Stimulated activated CD4-positive, alpha-beta T cell treated with anti-CD3 and anti-CD28 coated beads, Interleukin-2, amount 100 ng/mL, for 4 hours (primary cell): ENCODE measurements around the gene SLC10A7.
"Not testable (repeated sequence)": the region's sequence is repeated elsewhere in the genome, so short reads cannot be mapped to it uniquely, and the experiment has no call there.

Experiments
- DNase-seq: peaks from one replicate; pipeline ENCODE4 v3.0.0-alpha.2; 2020; ENCODE audit warnings: low read depth

Gene SLC10A7

GRCh38 chr4:146439437-146439836, 82.3 kb downstream of the SLC10A7 start:
- no peak for DNase-seq

- no peak for DNase-seq
Observed at GRCh38 chr4:146437778-146438177, 84.0 kb downstream of the SLC10A7 start.

DNA sequence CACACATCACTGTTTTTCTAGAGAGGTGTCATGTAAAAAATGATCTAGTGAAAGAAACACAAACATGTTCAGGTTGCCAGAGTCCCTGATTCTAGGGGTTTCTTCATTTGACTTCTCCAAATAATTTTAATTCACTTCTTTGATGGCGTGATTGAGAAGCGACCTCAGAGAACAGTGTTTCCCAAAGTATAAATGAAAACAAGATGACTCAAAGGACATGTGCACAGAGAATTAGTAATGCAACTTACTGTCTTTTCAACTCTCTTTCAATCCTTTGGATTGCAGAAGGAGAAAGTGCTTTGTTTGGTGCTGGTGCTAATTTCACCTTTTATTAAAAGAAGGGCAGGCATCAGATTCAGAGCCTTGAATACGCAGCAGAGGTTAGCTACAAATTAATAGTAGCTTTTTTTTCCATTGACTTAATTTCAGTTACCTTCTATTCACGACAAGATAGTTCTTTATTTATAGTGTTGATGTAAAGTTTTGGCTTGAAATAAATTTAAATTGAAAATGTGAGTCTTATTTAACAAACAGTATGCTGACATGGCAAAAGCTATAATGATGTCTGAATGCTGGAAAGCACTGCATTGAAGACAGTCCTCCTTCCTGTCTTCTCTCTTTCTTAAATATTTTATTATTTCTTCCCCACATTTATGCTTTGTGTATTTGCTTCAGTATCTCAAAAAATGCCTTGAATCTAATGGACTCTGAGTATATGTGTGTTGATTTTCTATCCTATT, 85.1 kb downstream of the SLC10A7 start:
- no peak for DNase-seq

DNA sequence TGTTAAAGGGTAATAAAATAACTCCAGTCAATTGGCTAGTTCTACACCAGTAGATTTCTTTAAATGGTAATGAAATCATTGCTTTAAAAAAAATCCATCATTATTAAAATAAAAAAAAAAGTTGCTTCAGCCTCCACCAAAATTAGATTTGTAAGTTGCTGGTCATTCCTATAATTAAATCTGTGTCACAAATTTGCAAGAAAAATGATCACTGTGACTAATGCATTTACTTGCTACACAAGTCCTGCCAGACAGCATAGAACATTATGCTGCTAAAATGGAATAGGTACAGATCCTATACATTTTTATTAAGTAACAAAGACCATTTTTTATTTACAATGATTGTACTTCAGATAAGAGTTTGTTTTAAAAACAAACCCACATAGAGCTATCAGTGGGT, 85.8 kb downstream of the SLC10A7 start:
- DNase-seq, result no peak

DNA sequence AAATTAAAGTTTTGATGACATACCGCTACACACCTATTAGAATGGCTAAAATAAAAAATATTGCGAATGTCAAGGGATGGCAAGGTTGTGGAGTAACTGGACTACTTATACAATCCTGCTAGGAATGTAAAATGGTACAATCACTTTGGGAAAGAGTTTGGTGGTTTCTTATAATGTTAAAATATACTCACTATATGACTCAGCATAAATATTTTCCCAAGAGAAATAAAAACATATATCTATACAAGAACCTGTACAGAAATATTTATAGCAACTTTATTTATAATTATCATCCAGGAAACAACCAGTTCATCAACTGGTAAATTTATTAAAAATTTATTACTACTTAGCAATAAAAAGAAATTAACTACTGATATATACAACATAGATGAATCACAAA, 89.7 kb downstream of the SLC10A7 start:
- no peak for DNase-seq

GRCh38 chr4:146428298-146428697, 93.4 kb downstream of the SLC10A7 start:
- no peak for DNase-seq

GRCh38 chr4:146417822-146418221, 103.9 kb downstream of the SLC10A7 start:
- no peak for DNase-seq

DNA sequence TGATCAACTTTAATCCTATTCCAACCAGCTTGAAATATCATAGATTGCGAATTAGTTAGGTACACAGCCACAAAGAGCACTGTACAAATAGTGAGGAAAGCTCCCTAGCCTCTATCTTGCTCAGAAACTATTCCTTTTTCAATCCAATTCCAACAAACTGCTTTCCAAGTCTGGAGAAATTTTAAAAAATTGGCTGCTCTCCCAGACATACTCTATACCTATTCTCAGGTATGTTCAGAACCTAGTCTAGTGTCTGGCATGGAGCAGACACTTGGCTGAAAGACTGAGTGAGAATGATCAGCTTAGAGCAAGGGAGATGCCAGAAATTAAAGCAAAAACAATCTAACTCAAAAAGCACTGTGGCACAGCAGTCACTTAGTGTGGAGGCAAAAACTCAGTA, 105.9 kb downstream of the SLC10A7 start:
- DNase-seq, result no peak

DNA sequence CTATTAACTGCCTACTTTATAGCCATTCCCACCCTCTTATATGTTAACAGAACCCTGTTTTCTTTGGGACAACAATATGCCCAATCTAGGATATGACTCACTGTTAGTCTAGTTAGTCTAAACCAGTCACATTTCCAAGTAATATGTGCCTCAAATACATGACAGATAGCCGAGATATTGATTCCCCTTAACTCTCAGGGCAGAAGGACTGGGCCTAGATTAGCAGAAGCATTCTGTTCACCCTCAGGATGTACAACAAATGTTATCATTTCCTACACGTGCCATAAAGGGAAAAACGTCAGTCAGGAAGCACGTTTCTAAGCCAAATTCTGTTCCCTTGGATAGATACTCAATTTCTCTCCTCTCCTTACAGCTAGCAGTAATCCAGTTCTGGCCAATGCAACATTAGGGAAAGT, 114.1 kb downstream of the SLC10A7 start:
- no peak for DNase-seq

GRCh38 chr4:146407257-146407656, 114.5 kb downstream of the SLC10A7 start:
- DNase-seq, result no peak

GRCh38 chr4:146401274-146401673, 120.5 kb downstream of the SLC10A7 start:
- DNase-seq, result no peak

GRCh38 chr4:146398896-146399445, 122.8 kb downstream of the SLC10A7 start:
- no peak for DNase-seq

DNA sequence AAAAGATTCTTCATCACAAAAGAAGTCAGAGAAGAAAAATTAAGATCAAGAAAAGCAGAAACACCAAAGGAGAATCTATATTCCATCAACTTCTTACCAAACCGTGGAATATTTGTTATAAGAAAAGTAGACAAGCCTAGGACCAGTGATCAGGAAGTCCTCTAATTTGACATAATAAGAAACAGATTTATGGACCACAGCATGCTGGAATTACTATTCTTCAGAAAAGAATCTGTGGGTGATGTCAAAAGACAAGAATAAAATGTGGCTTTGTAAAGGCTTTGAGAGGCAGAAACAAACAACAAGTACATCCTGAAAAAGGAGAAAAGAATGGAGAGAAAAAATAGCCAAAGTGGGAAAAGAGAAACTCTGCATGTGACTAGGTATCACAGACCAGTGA, 123.3 kb downstream of the SLC10A7 start:
- no peak for DNase-seq

DNA sequence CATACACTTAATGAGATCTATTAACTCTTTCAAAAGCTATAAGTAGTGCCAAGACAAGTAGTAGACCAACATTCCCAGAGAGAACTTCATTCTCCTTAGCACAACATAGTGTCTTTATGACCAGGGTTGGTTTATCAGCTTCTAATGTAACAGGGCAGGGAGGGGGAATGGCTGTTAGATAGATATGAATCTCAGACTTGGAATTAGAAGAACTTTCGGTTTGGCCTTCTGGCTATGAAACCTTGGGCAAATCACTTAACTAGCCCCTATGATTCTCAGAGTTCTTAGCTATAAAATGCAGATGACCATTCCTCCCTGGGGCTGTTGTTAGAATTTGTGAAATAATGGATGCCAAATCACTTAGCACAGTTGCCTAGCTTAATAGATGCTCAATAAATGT, 132.2 kb downstream of the SLC10A7 start:
- no peak for DNase-seq

DNA sequence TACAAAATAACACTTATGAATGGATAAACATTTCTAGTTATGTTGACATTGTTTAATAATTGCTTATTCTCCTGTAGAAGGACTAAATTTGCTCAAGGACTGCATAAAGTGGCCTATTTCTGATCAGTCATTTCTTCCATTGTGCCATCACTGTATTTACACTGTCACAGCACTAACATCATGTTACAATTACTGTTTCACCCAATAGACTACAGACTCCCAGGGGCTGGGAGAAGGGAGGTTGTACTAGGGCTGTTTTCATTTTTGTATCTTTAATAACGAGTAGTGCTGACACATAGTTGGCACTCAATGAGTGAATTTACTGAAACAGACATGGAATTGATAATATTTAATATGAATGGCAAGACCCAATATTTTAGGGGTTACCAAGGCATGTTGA, 139.5 kb downstream of the SLC10A7 start:
- no peak for DNase-seq

GRCh38 chr4:146381263-146381872, 140.4 kb downstream of the SLC10A7 start:
- no peak for DNase-seq

DNA sequence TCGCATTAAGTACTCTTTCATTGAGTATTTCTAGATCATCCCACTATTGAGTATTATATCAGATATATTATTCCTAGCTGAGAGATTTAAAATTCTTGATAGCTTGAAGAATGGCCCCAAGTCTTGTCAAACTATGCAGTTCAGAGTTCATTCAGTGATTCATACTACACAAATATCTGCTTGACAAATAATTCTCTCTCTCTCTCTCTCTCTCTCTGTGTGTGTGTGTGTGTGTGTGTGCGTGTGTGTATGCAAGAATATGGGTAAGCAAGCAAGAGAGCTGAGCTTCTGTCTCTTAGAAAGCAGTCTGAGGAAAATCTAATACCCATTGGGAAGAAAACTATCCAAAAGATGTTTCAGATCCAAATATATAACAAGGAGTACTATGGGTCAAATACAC, 142.0 kb downstream of the SLC10A7 start:
- no peak for DNase-seq

DNA sequence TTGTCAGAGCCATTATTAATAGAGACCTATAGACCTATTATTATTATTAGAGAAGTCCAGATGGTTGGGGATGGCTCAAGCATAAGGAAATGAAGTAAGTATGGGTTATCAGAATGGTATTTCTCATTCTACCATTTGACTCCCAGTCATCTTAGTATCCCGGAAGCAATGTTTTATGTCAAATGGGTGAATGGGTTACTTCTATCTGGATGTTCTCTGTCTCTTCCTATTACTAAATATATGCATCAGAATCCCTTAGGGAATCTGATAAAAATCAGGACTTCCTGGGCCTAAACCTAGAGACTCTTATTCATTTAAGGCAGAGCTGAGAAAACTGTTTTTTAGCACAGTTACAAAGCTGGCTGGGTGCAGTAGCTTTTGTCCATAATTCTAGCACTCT, 149.9 kb downstream of the SLC10A7 start:
- no peak for DNase-seq

DNA sequence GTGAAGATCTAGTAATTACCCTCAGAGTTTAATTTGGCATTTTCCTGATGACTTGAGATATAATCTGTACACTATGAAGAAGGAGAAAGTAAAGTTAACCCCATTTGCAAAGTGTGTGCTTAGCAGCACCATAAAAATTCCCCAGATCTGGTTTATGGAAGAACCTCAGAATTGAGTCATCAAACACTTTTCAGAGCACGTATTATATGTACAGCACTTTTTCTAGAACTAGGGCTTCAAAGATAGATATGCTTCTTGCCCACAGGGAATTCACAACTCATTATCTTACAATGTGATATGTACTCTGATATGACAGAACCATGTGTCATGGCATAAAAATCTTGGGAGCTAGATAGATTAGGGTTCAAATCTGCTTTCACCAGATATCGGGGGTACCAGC, 150.9 kb downstream of the SLC10A7 start:
- DNase-seq, result no peak

DNA sequence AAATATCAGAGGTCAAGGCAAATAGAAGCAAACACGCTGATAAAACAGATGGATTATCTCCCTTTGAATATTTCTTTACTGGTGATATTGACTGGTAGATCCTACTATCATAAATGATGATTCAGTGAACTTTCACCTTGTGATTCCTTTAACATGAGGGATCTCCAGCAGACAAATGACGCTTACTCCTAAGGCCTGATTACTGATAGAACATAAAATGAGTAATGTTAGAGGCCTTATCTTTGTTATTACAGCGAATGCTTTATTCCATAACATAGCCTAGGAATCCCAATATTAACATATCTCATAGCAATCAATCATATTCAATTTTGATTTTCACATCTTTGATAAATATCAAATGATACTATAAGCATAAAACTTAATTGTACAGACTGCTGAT, 152.3 kb downstream of the SLC10A7 start:
- DNase-seq, result no peak

GRCh38 chr4:146368209-146368608, 153.5 kb downstream of the SLC10A7 start:
- no peak for DNase-seq

DNA sequence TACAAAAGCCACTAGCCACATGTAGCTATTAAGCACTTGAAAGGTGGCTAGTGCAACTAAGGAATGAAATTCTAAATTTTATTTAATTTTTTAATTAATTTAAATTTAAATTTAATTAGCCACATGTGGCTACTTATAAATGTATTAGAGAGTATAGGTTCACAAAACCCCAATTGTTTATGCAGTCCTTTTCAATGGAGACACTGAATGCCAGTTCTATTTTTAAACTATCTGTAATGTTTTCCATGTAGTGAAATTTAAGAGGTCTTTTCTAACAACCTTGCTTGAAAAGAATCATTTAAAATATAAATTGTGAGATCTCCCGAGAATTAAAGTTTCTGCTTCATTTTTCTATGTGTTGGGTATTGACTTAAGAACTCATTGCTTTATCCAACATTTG, 154.4 kb downstream of the SLC10A7 start:
- DNase-seq, result no peak

DNA sequence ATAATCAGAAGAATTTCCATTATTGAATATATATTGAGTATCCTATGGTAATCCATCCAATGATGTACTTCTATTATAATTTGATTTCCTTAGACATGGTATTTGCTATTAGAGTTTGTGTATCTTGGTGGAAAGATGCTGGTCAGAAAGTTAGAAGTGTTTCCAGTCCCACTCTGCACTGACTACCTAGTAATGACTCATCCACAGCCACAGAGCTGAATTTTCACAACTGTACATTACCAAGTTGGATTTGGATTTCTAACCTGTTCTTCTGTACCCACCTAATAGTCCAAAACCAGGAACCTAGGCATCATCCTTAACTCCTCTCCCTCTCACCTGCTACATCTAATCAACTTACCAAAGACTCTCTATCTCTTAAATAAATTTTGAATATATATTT, 162.0 kb downstream of the SLC10A7 start:
- DNase-seq, result no peak

DNA sequence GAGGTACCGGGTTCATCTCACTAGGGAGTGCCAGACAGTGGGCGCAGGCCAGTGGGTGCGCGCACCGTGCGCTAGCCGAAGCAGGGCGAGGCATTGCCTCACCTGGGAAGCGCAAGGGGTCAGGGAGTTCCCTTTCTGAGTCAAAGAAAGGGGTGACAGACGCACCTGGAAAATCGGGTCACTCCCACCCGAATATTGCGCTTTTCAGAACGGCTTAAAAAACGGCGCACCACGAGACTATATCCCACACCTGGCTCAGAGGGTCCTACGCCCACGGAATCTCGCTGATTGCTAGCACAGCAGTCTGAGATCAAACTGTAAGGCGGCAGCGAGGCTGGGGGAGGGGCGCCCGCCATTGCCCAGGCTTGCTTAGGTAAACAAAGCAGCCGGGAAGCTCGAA, 171.6 kb downstream of the SLC10A7 start:
- DNase-seq, result not testable (repeated sequence)
